HG03432 (cell line): ENCODE measurements around the gene PIP4K2B.
"Not testable (repeated sequence)": the region's sequence is repeated elsewhere in the genome, so short reads cannot be mapped to it uniquely, and the experiment has no call there.

Experiments
- ATAC-seq: cut with Tn5 transposase; IDR thresholded peaks from one replicate; pipeline ENCODE4 v1.9.1; 2021; ENCODE audit warnings: mild to moderate bottlenecking, moderate library complexity; ENCODE audit not compliant: unreplicated experiment

Gene PIP4K2B

GRCh38 chr17:38799501-38800236, at the start of gene PIP4K2B:
PIP4K2B (minus strand) TSS chr17:38799556; CDS start chr17:38799424, 132 bp downstream.
- peak; percentile 81 for ATAC-seq

GRCh38 chr17:38848557-38848891, 49.2 kb upstream of the PIP4K2B start:
- ATAC-seq: no peak

- ATAC-seq: no peak
These were observed 45.0 kb upstream of the PIP4K2B start for GRCh38 chr17:38844261-38844757.

GRCh38 chr17:38825762-38826247, 26.4 kb upstream of the PIP4K2B start:
- ATAC-seq: no peak

- ATAC-seq: peak; percentile 83
These were observed 25.8 kb upstream of the PIP4K2B start, which contains the start of gene CWC25 for GRCh38 chr17:38824899-38825761. CWC25 (minus strand) TSS chr17:38825321; CDS start chr17:38825183, 138 bp downstream.

- no peak for ATAC-seq
These were observed 16.3 kb upstream of the PIP4K2B start for GRCh38 chr17:38815576-38816193.

- ATAC-seq: no peak
These were observed 10.5 kb upstream of the PIP4K2B start for GRCh38 chr17:38809828-38810227.

- no peak for ATAC-seq
These were observed 943 bp upstream of the PIP4K2B start for GRCh38 chr17:38800237-38800760.

GRCh38 chr17:38798614-38799500, 499 bp downstream of the PIP4K2B start:
- peak; percentile 23 for ATAC-seq

GRCh38 chr17:38797828-38798227, 1.5 kb downstream of the PIP4K2B start:
- no peak for ATAC-seq

- no peak for ATAC-seq
These were observed 2.2 kb downstream of the PIP4K2B start for GRCh38 chr17:38797158-38797490.

GRCh38 chr17:38796451-38797157, 2.8 kb downstream of the PIP4K2B start:
- ATAC-seq: no peak

GRCh38 chr17:38794221-38794620, 5.1 kb downstream of the PIP4K2B start:
- ATAC-seq: no peak

GRCh38 chr17:38791162-38791561, 8.2 kb downstream of the PIP4K2B start:
- no peak for ATAC-seq

- ATAC-seq: not testable (repeated sequence)
These were observed 9.1 kb downstream of the PIP4K2B start for GRCh38 chr17:38790148-38790707.

GRCh38 chr17:38789185-38789584, 10.2 kb downstream of the PIP4K2B start:
- ATAC-seq: no peak

GRCh38 chr17:38787999-38788398, 11.4 kb downstream of the PIP4K2B start:
- ATAC-seq: not testable (repeated sequence)

GRCh38 chr17:38786372-38786771, 13.0 kb downstream of the PIP4K2B start:
- ATAC-seq: no peak

- no peak for ATAC-seq
These were observed 16.1 kb downstream of the PIP4K2B start for GRCh38 chr17:38783227-38783626.
